IPS-NIHi11 (cell line): Measurements from ENCODE around the gene EPC2.

Source experiments
- DNase-seq: peaks from one replicate; pipeline ENCODE4 v3.0.0; 2012; ENCODE audit warnings: mixed read lengths, low spot score

The EPC2 gene

DNA sequence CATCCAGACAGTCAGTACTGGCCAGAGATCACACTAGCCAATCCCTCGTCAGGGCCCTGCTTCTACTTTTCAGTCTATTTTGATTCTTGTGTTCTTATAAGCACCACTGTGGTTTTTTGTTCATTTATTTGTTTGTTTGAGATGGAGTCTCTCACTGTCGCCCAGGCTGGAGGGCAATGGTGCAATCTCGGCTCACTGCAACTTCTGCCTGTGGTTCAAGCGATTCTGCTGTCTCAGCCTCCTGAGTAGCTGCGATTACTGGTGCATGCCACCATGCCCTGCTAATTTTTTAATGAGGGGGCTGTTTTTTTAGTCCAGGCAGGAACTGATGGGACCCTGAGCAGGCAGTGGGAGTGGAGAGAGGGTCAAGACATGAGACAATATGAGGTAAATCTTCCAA is 165.5 kb downstream of the EPC2 start:
- DNase-seq = no peak

DNA sequence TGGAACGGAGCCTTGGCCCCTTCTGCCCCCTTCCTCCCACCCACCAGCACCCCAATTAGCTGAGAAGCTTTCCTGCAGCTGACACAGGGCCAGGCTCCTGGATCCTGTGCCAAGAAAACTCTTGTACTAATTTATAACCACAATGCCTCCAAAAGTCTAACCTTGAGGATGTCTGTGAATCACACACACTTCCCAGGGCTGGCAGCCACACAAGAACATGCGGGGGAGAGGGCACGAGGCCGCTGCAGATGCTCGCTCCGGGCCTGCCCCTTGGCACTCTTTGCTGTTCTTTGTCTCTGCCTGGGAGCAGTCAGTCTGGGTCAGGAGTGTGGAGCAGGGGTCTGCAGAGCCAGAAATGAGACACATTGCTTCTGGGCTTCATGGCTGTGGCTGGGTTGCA is 167.8 kb downstream of the EPC2 start:
- DNase-seq = no peak

DNA sequence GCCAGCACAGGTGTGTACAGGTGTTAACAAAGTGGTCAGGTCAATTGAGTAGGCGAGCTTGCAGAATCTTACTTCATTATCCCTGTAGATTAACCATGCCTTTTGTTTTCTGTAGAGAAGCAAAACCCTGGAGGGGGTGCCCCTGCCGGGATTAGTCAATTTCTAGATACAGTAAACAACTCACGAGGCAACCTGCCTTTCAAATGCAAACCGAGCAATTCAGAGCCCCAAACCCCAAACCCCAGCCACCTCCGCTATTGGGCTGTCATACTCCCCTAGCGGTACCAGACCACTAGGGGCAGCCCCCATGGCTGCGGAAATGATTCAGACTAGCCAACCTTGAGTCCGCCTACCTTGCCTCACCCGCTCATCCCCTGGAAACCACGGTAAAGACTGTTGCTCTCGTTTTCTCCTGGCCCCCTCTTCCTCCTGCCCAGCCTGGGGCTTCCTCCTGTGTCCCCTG is 169.1 kb downstream of the EPC2 start:
- peak; percentile 87 for DNase-seq

DNA sequence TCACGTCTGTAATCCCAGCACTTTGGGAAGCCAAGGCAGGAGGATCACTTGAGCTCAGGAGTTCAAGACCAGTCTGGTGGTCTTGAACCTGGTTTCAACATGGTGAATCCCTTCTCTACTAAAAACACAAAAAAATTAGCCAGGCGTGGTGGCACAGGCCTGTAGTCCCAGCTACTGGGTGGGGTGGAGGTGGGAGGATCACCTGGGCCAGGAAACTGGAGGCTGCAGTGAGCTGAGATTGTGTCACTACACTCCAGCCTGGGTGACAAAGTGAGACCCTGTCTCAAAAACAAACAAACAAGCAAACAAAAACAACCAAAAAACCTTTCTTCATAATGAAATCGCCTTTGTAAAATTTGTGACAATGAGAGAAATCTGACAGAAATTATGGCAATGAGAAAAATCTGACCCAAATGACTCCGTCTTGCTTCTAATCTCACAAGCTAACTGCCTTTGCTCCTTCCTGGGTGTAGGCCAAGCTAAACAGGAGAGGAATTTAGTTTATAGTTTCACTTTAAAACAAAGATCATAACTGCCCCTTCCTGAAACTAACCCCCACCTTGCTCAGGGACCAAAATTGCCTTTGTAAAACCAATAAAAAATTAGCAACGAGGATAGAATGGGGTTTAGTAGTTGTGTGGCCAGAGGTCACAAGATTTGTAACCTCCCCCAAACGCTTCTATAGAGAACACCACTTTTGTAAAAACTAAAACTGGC is 169.8 kb downstream of the EPC2 start:
- DNase-seq = no peak

DNA sequence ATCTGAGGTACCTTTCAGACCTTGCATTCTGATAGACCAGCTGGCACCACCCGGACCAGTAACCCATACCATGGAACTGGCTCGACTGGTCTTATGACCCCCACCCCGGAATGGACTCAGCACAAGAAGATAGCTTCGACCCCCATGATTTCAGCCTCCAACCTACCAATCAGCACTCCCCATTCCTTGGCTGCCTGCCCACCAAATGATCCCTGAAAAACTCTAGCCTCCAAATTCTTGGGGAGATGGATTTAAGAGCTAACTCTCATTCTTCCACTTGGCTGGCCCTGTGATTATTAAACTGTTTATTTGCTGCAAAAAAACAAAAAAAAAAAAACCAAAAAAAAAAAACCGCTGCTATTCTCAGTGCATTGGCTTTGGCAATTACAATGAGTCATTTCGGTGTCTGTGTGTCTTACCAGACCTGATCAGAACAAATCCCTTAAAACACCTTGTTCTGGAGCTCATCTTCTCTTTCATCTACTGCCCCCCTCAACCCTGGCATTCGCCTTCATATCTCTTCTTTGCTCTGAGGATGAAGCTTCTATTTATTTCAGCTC is 170.4 kb downstream of the EPC2 start:
- no peak for DNase-seq

DNA sequence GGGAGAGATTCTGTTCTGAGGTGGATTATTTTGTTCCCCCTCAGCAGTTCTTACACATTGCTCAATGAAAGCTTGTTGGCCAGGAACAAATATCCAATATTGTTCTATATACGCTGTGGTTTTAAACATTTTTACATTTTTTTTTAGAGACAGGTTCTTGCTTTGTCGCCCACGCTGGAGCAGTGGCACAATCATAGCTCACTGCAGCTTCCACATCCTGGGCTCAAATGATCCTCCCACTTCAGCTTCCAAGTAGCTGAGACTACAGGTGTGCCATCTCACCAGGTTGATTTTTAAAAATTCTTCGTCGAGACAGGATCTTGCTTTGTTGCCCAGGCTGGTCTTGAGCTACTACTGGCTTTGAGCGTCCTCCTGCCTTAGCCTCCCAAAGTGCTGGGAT is 171.6 kb downstream of the EPC2 start:
- DNase-seq = no peak

DNA sequence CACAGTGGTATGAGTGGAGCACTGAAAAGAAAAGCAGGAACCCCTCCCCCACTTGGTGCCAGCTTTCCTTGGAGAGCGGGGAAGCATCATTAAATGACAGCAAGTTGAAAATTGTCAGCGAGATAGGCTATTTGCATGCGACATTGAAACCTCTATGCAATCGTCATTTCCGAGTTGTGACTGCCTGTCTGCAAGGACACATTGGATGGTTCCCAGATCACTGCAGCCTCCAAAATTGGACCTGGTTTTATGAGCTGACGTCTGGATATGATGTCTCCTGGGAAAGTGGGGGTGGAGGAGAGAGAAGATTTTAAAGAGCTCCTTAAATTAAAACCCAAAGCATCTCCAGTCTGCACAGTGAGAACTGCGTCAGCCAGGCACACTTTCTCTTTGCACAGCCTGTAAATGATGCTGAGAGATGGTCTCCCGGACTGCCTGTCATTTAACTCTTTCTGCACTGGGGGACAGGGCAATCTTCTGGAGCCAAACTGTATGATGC is 172.7 kb downstream of the EPC2 start:
- no peak for DNase-seq

DNA sequence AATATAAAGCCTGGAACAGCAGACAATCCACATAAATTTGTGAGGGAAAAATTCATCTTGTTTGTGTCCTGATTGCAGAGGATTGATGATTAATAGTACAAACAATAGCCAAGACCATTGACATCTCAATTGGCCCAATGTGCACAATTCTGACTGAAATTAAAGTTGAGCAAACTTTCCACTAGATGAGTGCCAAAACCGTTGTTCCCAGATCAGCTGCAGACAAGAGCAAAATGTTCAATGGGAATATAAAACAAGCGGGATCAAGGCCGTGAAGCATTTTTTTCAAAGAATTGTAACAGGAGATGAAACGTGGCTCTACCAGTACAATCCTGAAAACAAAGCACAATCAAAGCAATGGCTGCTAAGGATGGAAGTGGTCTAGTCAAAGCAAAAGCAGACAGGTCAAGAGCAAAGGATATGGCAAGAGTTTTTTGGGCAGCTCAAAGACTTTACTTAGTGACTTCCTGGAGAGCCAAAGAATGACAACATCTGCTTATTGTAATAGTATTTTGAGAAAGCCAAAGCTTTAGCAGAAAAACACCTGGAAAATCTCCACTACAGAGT is 174.6 kb downstream of the EPC2 start:
- no peak for DNase-seq

DNA sequence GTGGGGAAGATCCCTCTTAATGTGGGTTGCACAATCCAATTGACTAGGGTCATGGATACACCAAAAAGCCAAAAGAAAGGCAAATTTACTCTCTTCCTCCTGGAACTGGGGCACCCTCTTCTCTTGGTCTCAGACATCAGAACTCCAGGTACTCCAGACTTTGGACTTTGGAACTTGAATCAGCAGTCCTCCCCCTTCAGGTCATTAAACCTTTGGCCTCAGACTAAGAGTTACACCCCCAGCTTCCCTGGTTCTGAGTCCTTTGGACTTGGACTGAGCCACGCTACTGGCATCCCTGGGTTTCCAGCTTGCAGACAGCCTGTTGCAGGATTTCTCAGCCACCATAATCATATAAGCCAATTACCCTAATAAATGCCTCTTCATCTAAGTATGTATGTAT is 179.6 kb downstream of the EPC2 start:
- DNase-seq = no peak

DNA sequence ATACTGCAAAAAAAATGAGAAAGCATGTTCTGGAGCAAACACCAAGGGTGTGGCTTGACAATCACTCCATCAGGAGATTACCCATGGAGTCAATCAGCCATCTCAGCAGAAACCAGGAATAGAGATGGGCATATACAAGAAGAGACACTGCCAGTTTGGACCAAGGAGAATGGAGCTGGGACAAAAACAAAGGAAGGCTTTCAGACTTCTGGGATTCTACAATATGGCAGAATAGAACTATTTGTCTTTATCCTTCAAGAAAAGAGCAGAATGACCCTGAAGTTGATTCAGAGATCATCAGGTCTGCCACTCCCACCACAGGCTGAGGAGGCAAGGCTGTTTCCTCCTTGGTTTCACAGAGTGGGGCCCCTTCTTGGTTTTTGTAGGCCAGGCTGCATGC is 182.2 kb downstream of the EPC2 start:
- DNase-seq = no peak

DNA sequence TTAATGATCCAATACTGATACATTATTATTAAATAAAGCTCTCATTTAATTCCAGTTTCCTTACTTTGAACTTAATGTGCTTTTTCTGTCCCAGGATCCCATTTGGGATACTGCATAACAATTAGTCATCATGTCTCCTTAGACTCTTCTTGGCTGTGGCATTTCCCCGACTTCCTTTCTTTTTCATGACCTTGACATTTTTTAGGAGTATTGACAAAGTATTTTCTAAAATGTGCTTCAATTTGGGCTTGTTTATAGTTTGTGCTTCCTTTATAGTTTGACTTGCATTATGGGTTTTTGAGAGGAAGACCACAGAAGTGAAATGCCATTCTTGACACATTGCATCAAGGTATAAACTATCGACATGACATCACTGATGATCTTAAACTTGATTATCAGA is 184.4 kb downstream of the EPC2 start:
- no peak for DNase-seq

DNA sequence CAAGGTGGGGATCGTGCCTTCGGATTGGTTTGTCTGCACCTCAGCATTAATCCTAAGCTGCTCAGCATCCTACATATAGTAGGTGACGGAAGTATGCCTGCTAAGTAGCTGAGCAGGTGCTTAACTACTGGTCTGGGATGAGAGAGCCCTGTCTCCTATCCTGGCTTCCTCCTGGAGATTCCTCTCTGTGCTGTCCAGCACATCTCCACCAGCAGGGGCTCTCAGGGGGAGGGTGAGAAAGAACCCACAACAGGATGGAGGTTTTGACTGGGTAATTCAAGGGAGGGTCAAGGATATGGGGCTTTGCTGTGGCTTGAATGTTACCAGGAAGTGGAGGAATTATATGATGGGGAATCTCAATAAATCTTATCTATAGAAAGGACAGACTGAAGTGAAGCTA is 185.1 kb downstream of the EPC2 start:
- no peak for DNase-seq

DNA sequence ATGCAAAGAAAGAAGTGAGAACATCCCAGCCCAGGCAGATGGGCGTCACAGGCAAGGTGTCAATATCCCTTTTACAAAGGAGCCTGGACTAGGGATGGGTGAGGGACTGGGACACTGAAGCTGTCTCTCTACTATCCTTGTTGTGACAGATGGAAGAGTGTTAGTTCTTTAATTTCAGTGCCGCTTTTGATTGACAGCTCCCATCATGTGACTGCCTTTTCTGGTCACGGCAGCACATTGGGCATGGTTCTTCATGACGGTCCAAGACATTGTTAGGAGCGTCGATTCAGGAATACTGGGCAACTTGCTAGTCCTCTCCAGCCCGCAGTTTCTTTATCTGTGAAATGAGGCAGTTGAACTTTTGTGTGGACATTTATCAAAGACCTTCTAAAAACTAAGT is 188.1 kb downstream of the EPC2 start:
- no peak for DNase-seq
